ENCODE measurements around the gene COMMD2.

COMMD2 gene

DNA sequence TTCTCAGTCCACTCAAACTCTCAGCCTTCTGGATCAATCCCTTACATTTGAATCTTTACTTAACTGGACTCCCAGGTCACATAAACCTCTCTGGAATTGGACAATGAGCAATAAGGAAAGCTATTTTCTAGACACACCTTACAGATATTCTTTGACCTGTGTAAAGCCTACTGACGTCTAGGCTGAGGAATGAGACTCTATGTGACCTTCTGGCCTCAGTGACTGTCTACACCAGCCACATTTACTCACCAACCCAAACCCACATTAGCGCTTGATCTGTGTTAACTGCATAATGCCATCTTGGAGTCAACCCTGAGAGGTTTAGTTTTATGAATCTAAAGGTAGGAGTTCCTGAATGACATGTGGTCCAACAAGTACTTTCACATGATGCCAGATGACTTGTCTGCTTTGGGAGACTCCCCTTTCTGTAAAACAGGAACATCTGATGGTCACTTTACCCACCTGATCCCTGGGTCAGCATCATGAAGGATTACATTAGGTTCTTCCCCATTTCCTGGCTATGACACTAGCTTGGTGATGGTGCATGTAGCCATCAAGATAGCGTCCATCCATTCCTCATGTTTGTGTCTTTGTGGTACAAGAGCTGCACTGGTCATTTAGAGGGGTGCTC, 11.4 kb upstream of the COMMD2 start:
- no peak for DNase-seq

DNA sequence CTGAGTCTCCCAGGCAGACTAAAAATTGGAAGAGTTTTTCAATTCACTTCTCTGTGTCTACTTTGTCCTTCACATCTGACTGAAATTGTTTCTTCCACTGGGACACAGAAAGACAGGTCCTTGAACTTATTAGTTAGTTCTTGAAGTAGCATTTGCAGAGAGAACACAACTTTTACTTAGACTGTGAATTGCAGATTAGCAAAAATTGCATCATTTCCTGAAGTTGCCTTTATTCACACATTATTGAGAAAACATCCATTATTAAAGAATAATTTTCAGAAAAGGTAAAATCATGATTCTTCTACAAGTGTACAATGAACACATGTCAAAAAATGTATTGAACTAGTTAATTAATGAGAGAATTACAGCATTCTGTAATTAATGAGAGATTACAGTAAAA, 1.4 kb upstream of the COMMD2 start:
- DNase-seq: no peak

DNA sequence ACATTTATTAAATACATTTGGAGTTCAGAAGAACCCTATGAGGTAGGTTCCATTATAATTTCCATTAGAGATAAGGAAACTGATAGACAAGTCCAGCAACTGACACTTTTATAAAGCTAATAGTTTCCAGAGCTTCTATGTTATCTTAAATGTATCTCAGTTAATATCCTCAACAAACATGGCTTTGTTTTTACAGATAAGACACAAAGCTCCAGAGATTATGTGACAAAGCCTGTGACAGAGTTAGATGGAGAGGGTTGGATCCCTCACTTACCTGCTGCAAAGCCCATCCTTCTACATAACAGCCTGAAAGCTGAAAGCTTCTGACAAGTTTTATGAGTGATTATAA, 473 bp upstream of the COMMD2 start:
- DNase-seq: no peak

DNA sequence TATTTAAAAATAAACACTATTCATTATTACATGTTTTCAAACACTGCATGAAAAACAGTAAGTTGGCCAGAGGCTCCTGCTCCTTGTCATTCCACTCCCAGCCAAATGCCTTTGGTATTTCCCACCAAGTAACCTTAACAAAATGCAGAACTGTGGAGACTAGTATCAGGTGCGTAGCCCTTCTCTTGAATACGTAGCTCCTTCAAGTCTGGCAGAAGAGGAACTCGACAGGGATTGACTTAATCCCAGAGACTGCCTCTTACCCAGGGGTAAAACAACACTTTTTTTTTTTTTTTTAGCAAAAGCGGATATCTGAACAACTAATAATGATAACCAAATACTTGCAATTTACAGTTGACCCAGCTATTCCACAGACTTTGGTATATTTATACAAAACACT, 738 bp downstream of the COMMD2 start:
- no peak for DNase-seq

DNA sequence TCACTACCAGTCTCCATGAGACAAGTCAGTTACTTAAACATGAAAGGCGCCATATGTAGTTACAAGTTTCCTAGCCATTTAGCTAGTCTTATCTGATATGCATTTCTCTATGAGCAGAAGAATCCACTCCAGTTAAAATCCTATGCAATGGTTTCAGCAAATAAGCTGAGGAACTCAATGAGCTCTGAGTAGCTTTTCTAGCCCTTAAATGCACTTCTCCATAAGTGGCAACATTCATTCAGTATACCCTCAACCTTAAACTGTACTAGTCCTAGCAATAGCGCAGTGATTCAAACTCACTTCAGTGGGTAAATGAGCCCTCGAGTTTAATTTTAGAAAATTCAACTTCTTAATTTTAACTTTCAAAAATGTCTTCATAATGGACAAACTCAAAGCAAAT, 7.7 kb downstream of the COMMD2 start:
- DNase-seq: no peak

DNA sequence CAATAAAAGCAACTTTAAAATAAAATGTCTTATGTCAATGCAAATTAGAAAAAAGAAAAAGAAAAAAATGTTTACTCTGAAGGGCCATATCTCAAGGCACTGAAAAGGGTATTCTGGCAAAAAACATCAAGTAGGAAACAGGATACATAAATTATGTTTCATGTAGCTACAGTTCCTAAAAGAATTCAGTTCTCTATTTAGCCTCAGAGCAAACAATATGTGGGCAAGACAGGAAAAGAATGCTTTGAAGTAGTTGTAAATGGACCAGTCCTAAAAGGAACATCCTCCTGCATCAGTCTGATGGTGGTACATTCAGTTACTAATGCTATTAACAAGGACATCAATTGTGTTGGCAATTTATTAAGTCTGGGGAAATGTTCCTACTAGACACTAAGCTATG, 8.1 kb downstream of the COMMD2 start:
- DNase-seq: no peak

DNA sequence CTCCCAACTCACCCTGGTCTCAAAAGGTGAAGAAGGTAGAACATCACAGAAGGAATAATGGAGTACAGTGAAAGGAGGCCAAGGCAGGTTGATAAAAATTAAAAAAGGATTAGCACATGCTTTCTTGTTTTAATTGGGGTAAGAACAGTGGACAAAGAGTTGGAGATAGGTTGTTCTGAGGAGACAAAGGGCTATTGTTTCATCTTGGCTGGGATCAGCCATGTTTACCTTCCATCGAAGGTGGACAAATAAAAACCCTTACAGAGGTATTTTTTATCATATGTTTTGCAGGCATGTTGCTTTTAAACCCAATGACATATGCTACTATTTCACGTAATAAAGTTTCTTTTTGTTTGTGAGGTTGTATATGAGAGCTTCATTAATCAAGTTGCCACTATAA, 12.9 kb downstream of the COMMD2 start:
- no peak for DNase-seq

DNA sequence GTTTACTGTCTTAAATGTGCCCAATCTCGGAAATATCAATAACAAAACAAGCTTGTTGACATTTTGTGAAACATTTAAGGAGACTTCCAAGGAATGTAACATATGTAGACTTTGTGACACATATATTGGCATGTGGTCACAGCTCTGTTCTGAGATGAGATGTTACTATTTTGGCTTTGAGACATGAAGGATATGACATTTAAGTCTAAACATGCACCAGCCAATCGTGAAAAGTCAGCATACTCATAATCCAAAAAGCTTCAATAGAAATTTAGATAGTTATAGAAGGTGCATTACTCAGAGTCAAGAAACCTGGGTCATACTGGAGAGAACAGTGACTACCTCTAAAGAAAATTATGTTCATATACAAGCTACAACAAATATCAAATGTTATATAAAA, 13.4 kb downstream of the COMMD2 start:
- DNase-seq: no peak

DNA sequence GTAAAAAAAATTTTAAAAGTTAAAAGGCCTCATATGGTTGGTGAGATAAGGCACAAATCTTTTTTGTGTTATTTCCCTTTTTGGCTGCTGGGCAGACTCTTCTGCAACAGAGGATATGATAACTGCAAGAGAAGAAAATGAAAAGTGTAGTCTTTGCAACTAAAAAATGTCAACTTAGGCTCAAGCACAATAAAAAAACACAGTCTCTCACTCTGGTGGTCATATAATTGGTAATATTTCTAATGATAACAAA, 15.4 kb downstream of the COMMD2 start:
- DNase-seq: no peak

DNA sequence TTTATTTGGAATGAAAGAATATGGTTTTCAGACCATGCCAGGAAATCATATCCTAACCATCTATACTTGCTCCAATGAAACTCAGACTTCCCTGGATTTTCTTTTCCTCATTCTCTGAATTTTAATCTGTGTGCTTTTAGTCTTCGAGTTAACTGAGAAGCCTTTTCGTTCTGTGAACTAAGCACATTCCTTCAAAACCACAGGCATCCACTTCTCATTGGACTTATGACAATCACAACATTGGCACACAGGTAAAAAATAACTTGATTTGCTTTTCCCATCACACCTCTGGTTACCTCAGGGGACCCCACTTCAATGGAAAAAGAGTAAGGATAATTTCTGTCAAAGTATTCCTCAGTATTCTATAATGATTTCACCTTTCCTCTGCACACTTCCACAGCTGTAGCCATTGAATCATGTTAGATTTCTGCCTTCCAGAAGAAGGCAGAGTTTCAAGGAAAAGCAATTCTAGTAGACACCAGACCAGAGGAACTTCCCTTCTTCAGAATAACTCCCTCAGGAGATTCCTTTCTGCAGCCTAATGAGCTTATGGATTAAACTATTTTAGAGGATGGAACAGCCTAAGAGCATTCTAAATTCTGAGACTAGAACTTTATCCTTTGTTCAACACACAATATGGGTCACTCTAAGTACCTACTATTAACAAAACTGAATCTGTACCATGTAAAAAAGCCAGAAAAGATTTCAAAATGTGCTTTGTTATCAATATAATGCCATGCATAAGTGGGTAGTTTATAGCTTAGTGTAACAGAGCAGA, 15.9 kb downstream of the COMMD2 start:
- DNase-seq: peak; percentile 36

DNA sequence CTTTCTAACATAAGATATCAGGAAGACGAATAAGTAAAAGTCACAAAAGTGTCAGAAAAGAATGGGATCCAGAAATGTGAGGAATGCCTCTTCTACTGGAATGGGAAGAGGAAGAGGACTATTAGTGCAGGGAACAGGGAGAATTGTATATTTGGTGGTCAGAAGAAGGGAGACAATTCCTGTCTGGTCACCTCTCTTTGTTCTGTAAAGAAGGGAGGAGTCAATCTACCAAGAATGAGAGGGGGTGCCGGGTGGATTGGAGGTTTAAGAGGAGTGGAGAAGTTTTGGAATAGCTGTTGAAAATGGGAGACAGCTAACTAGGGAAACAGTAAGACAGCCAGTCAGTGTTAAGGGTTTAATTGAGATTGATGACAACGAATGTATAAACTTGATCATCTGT, 20.1 kb downstream of the COMMD2 start:
- no peak for DNase-seq

DNA sequence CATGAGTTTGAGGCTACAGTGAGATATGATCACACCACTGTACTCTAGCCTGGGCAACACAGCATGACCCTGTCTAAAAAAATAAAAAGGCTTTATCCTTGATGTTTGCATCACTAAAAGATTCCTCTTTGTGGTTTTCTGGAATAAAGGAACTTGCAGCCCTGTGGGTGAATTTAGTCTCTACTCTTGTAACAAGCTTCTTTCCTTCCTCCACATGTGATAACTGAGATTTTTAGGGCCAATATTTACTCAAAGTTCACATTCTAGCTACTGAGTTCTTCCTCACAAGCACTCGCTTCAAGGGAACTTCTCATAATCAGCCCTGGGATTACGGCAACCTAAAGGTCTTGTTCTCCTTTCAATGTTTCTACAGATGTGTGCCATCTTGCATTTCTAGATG, 24.6 kb downstream of the COMMD2 start:
- DNase-seq: no peak

DNA sequence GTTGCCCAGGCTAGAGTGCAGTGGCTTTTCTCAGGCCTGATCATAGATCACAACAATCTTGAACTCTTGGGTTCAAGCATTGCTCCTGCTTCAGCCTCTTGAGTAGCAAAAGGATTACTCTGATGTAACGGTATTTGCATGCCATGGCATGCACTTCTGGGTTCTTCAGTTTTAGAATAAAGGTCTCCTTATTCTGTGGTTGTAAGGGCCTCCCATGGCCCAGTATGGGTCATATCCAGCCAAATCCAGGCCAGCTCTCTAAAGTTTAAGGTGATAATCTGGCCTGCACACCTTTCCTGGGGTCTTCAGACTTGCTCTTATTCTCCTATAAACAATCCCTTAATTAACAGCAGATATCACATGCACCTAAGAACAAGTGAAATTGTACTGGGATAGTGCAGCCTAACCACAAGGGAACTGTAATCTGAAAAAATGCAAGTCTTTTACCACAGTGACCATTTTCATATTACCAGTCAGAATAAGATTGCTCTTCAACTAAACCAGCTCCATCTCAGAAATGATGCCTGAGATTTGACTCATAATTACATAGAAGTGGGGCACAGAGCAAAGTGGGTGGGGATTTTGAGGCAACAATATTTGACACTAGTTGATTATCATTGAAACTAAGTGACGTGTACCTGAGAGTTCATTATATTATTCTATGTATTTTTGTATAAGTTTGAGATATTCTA, 25.4 kb downstream of the COMMD2 start:
- no peak for DNase-seq

DNA sequence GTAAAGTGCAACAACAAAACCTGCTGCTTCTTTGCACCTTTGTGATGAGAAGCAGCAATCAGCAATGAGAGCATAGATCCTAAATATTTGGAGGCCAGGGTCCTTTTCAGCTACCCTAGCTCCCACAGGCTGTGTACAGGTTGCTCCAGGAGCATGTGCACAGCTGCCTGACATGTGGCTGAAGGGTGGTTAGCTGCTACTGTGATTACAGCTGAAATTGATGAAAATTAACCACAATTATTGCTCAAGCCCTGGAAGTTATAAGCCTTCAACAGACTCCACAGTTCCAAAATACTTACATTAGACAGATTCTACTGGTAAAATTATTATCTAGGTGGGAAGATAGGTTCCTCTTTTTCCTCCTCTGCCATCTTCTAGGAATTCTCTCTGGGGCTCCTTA, 28.5 kb downstream of the COMMD2 start:
- no peak for DNase-seq

DNA sequence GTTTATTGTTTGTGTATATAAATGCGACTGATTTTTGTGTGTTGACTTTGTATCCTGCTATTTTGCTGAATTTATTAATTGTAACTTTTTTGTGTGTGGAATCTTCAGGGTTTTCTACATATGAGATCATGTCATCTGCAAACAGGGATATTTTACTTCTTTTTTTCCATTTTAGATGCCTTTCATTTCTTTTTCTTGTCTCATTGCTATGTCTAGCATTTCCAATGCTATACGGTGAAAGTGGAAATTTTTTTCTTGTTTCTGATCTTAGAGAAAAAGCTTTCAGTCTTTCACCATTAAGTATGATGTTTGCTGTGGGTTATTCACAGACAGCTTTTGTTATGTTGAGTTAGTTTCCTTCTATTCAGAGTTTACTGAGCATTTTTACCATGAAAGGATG, 31.4 kb downstream of the COMMD2 start:
- no peak for DNase-seq

DNA sequence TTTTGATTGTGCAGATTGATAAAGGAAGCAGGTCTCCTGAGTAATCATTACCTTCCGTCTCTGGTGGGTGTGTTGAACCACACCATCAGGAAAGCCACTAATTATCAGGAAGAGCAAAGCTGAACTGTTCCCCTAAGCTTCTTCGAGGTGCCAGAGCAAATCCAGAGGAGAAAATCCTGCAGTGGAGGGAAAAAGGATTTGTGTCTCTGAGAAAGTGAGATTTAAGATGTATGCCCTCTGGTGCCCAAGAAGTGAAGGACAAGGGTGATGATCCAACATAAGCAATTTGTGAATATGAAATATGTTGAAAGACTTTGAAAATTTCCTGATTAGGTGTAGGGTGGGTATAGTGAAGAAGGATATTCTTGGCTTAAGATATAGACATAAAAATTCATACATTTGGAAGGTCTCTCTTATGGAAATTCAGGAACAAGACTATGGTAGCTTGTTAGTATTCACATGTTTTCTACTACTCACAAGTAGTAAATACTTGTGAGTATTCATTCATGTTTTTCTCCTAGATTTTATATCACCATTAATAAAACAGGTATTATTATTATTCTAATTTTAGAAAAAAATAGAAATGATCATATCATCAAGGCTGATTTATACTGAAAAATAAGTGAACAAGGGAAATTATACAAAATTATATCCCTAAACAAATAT, 34.8 kb downstream of the COMMD2 start:
- peak; percentile 17 for DNase-seq

DNA sequence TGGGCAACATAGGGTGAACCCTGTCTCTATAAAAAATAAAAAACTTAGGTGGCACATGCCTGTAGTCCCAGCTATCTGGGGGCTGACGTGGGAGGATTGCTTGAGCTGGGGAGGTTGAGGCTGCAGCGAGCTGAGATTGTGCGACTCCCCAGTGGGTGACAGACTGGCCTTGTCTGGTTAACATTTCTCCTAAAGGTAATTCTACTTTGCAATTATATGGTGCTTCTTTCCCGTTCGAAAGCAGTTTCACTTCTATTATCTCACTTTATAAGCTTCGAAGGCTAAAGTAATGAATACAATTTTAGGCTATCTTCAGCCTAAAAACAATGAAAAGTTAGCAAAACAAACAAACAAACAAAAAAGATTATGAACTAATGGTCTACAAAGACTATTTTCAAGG, 35.3 kb downstream of the COMMD2 start:
- DNase-seq: no peak

DNA sequence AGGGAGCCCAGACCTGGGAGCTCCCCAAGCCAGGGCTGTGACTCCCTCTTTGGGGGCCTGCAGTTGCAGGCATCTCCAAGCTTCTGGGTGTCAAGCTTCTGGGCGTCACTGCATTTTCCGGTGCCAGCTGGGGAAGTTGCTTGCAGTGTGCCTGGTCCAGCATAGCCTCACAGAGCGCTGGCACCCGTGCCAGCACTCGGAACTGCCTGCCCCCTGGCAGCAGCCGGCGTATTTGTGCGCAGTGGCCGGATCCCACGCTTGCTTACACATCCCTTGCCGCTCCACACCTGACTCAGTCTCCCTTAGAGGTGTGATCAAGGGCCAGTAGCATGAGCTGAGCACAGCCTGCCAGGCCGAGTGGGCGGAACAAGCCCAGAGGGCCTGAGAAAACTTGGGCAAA, 37.0 kb downstream of the COMMD2 start:
- DNase-seq: no peak

DNA sequence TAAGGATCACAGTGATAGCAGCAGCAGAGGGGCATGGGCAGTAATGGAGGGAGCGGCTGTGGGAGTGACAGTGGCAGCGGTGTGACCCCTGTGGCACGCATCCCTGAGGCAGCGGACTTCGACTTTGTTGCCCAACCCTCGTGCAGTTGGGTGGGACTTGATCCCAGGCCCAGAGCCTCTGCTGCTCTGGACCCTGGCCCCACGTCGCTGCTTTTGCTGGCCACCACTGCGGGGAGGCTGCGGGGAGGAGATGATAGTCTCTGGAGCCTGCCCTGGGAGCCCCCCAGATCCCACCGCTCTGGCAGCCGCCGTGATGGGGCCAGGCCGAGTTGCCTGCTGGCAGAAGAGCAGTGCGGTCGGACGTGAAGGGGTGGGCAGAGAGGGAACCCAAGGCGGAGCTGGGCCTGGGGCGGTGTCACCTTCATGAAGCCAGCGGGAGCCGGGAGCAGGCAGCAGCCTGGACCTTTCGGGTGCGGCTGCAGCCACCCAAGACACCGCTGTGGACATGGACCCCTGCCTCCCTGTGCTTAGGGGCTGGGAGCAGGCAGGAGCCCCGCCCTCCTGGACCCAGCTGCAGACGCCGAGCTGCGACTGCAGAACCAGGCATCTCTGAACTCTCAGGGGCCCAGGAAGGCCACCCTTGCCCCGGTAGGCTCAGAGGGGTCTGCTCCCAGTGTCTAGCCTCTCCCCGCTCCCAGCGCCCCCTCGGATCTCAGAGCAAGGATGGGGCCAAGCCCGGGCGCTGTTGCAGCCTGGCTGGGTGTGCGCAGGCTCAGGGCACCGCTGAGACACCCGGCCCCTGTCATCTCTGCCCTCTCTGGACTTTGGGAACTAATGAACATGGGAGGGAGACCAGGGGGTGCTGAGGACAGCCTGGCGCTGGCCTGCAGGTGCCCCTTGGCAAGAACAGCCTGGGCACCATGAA, 38.3 kb downstream of the COMMD2 start:
- no peak for DNase-seq

DNA sequence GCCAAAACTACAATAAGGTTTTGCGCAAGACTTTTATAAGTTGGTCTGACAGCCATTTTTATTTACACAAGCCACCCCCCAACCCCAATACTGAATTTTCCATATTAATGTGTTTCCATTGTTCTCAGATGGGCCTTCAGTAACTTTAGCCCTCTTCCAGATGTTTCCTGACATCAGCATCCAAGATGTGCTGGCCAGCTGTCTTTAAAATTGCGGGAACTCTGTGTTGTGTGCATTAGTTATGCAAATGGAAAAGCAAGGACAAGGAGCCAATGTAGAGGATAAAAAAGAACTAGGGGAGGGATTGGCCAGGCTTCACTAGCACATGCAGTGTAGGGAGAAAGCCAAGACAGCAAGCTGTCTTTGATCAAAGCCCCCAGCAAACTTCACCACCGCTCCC, 45.4 kb downstream of the COMMD2 start:
- DNase-seq: no peak

DNA sequence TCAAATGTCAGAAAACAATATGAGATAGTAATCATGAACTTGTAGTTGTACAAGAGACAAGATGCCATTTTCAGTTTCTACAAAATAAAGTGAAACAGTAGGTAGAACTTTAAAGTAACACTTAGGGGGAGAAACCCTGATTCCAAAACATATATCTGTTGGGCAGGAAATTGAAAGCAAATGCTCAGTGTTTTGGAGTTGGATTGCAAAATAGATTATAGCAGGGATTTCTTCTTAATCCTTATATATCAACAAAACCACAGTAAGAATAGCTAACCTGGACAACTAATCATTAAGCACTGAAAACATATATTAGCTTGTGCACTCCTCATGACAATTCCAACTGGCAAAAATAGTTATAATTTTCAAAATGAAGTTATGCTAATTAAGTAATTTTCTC, 46.9 kb downstream of the COMMD2 start:
- no peak for DNase-seq

DNA sequence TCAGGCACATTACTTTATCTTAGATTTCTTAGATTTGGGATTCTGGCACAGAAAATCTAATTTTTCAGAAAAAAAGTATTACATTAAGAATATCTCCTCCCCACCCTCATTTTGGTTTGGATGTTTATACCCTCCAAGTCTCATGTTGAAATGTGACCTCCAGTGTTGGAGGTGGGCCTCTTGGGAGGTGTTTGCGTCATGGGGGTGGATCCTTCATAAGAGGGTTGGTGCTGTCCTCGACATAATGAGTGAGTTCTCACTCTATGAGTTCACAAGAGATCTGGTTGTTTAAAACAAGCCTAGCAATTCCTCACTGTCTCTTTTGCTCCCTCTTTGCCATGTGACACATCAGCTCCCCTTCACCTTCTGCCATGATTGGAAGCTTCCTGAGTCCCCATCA, 48.8 kb downstream of the COMMD2 start:
- DNase-seq: no peak

Data from DMS79 treated with DMSO at 0.1 percent for 48 hours (cell line).